CD14-positive monocyte (primary cell): ENCODE measurements around the gene ABCA7. TPM values are rescaled to one million over a fixed set of nuclear protein-coding genes. Genes with fewer than 3 reads are reported as not detected.

Experiments used
- DNase-seq, 3 donors: peaks; one replicate each; pipeline ENCODE4 v3.0.0-alpha.2; 2011 to 2022
- H2AFZ ChIP-seq: 2 replicates; pipeline ENCODE4 v1.6.0; 2012; ENCODE audit warnings: mild to moderate bottlenecking, low read depth, low read length, inconsistent platforms; ENCODE audit not compliant: insufficient read depth, poor library complexity, severe bottlenecking
- H3K27ac ChIP-seq, 2 donors: 1 replicate in 1 of 2; 2 replicates in 1 of 2; pipeline ENCODE4 v1.5.1; 2012 to 2013; ENCODE audit warnings: low read length in 2 of 2, control low read depth in 1 of 2, inconsistent platforms in 1 of 2, low read depth in 1 of 2, mild to moderate bottlenecking in 1 of 2
- H3K27me3 ChIP-seq, 2 donors: one replicate each; pipeline versions ENCODE4 v1.6.0 to v1.6.1; 2011 to 2013; ENCODE audit warnings: low read length in 2 of 2; ENCODE audit not compliant: control insufficient read depth in 2 of 2, insufficient read depth in 2 of 2
- H3K36me3 ChIP-seq, 2 donors: replicated peaks in 1 of 2; 1 replicate in 1 of 2; 2 replicates in 1 of 2; pipeline versions ENCODE4 v1.5.1 to v1.6.1; 2012 to 2013; ENCODE audit warnings: low read length in 2 of 2, control low read depth in 1 of 2, inconsistent platforms in 1 of 2, mild to moderate bottlenecking in 1 of 2; ENCODE audit not compliant: insufficient read depth in 2 of 2, control insufficient read depth in 1 of 2
- H3K4me1 ChIP-seq, 2 donors: 1 replicate in 1 of 2; 2 replicates in 1 of 2; pipeline versions ENCODE4 v1.5.1 to v1.6.1; 2012 to 2013; ENCODE audit warnings: low read length in 2 of 2, control low read depth in 1 of 2, inconsistent platforms in 1 of 2, mild to moderate bottlenecking in 1 of 2, moderate library complexity in 1 of 2; ENCODE audit not compliant: insufficient read depth in 2 of 2, control insufficient read depth in 1 of 2
- H3K4me2 ChIP-seq: replicated peaks from 2 replicates; pipeline ENCODE3; 2012; ENCODE audit warnings: low read length, moderate library complexity, mild to moderate bottlenecking; ENCODE audit not compliant: poor library complexity, severe bottlenecking; ENCODE audit errors: extremely low read depth
- H3K4me3 ChIP-seq, 3 experiments: fragments of 200-600 bp in 1 of 3; sonication (generic) in 1 of 3; replicated peaks in 1 of 3; 1 replicate in 2 of 3; 2 replicates in 1 of 3; pipeline ENCODE4 v1.5.1; 2011 to 2013; ENCODE audit warnings: low read length in 3 of 3, mild to moderate bottlenecking in 3 of 3, control low read depth in 2 of 3, low read depth in 2 of 3, inconsistent platforms in 1 of 3, moderate library complexity in 1 of 3
- H3K79me2 ChIP-seq: 2 replicates; pipeline ENCODE4 v1.6.0; 2012; ENCODE audit warnings: mild to moderate bottlenecking, control low read depth, inconsistent platforms, low read length, moderate library complexity; ENCODE audit not compliant: insufficient read depth
- H3K9ac ChIP-seq: 2 replicates; pipeline ENCODE4 v1.6.0; 2017; ENCODE audit warnings: low read length, mild to moderate bottlenecking; ENCODE audit not compliant: insufficient read depth, poor library complexity, severe bottlenecking
- H3K9me3 ChIP-seq, 2 donors: replicated peaks in 1 of 2; 1 replicate in 1 of 2; 2 replicates in 1 of 2; pipeline versions ENCODE4 v1.5.1 to v1.6.1; 2012 to 2013; ENCODE audit warnings: low read length in 2 of 2, control low read depth in 1 of 2; ENCODE audit not compliant: control insufficient read depth in 1 of 2, insufficient read depth in 1 of 2
- H4K20me1 ChIP-seq: 2 replicates; pipeline ENCODE4 v1.6.0; 2012; ENCODE audit warnings: mild to moderate bottlenecking, low read length, control low read depth, moderate library complexity; ENCODE audit not compliant: insufficient read depth
- H3K27ac Mint-ChIP-seq, 7 donors: one replicate each; pipeline ENCODE4 v1.8.0; 2020; ENCODE audit warnings: mild to moderate bottlenecking in 7 of 7, mixed read lengths in 7 of 7, moderate library complexity in 6 of 7, inconsistent platforms in 2 of 7
- H3K27me3 Mint-ChIP-seq, 3 donors: one replicate each; pipeline ENCODE4 v1.8.0; 2021 to 2022; ENCODE audit warnings: low read depth in 3 of 3, mild to moderate bottlenecking in 3 of 3, mixed read lengths in 3 of 3, moderate library complexity in 3 of 3, inconsistent platforms in 1 of 3
- H3K36me3 Mint-ChIP-seq, 2 donors: one replicate each; pipeline ENCODE4 v1.8.0; 2020; ENCODE audit warnings: mixed read lengths in 2 of 2, inconsistent platforms in 1 of 2, mild to moderate bottlenecking in 1 of 2
- H3K4me1 Mint-ChIP-seq: one replicate; pipeline ENCODE4 v1.8.0; 2020; ENCODE audit warnings: mild to moderate bottlenecking, mixed read lengths
- H3K4me3 Mint-ChIP-seq, 2 donors: one replicate each; pipeline ENCODE4 v1.8.0; 2020; ENCODE audit warnings: mild to moderate bottlenecking in 2 of 2, mixed read lengths in 2 of 2, moderate library complexity in 1 of 2
- H3K9me3 Mint-ChIP-seq, 7 donors: one replicate each; pipeline ENCODE4 v1.8.0; 2020 to 2022; ENCODE audit warnings: mixed read lengths in 7 of 7, mild to moderate bottlenecking in 6 of 7, moderate library complexity in 6 of 7, inconsistent platforms in 2 of 7
- WGBS: methylation state at CpG from one replicate; pipeline ENCODE4 v1.1.5; 2013; ENCODE audit warnings: missing lambda C conversion rate; ENCODE audit not compliant: insufficient coverage; 5-methylcytosine and 5-hydroxymethylcytosine counted together
- intact Hi-C, 2 donors: fragments of 100-400 bp; cut with micrococcal nuclease; formaldehyde crosslinking; loops; one replicate each; pipeline versions ENCODE4 v1.15.0 to v1.15.1; 2023
- polyA plus RNA-seq, 3 donors: library from polyadenylated mRNA; depleted of rRNA in 1 of 3; unstranded in 2 of 3; stranded (reverse) in 1 of 3; fragments of 300-500 nt in 2 of 3; fragments of >200 nt in 1 of 3; fragmentation: Illumina TruSeq in 2 of 3; gene quantifications; 1 replicate in 2 of 3; 2 replicates in 1 of 3; pipeline ENCODE4 v1.2.3, GENCODE V29; 2012 to 2021
- TF ChIP-seq, protein P1 (sequence below): fragments of 200-600 bp; IDR thresholded peaks from one replicate; pipeline ENCODE4 v1.8.0; 2022; ENCODE audit warnings: antibody characterized with exemption, mild to moderate bottlenecking

The ABCA7 gene
- polyA plus RNA-seq, 3 donors: 1.7 to 104 (median 7.8) TPM

DNA sequence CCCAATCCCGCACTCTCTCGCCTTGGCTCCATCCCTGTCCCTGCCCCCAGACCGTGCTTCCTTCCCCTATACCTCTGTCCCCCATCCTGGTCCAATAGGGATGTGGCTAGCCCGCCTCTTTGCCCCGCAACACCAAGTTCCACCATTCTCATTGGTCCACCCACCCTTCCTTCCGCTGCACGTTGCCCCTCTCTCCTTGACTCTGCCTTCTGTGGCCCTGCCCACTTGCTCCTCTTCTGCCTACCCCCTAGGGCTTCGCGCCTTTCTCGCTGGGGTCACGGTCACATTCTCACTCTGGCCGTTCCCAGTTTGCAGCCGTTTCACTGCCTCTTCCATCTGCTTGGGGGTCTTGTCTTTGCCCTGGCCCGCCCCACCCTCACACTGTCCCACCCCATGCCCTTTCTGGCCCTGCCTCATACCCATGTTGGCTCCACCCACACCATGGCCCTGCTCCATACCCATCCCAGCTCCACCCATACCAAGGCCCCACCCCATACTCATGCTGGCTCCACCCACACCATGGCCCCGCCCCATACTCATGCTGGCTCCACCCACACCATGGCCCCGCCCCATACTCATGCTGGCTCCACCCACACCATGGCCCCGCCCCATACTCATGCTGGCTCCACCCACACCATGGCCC is 22.6 kb downstream of the ABCA7 start:
- H3K4me1 ChIP-seq: peaks cover 36 to 43% of the 10 kb centered on the region in 2 donors
- no peak overlapping the region for H3K27ac ChIP-seq
- TF ChIP-seq, protein P1, sequence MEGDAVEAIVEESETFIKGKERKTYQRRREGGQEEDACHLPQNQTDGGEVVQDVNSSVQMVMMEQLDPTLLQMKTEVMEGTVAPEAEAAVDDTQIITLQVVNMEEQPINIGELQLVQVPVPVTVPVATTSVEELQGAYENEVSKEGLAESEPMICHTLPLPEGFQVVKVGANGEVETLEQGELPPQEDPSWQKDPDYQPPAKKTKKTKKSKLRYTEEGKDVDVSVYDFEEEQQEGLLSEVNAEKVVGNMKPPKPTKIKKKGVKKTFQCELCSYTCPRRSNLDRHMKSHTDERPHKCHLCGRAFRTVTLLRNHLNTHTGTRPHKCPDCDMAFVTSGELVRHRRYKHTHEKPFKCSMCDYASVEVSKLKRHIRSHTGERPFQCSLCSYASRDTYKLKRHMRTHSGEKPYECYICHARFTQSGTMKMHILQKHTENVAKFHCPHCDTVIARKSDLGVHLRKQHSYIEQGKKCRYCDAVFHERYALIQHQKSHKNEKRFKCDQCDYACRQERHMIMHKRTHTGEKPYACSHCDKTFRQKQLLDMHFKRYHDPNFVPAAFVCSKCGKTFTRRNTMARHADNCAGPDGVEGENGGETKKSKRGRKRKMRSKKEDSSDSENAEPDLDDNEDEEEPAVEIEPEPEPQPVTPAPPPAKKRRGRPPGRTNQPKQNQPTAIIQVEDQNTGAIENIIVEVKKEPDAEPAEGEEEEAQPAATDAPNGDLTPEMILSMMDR: no peak
- H3K9ac ChIP-seq: no peak overlapping the region
- no peaks in the 10 kb centered on the region for H3K27me3 ChIP-seq
- peaks cover 9 to 19% of the 10 kb centered on the region in 2 donors for H3K36me3 ChIP-seq
- peaks cover 17 to 20% of the 10 kb centered on the region in 2 donors for H3K36me3 Mint-ChIP-seq
- DNase-seq: no peak
- peaks cover 2 to 4% (median 2%) of the 10 kb centered on the region in 3 donors for H3K27me3 Mint-ChIP-seq
- H3K9me3 Mint-ChIP-seq: peaks cover 7 to 16% (median 12%) of the 10 kb centered on the region in 7 donors
- H3K9me3 ChIP-seq: peaks cover 8 to 11% of the 10 kb centered on the region in 2 donors
- H3K4me3 Mint-ChIP-seq: no peak overlapping the region
- H3K4me1 Mint-ChIP-seq: peaks cover 31% of the 10 kb centered on the region
- H3K4me3 ChIP-seq: no peak overlapping the region
- intact Hi-C loops: no loop called here
- 96% methylated on average over 14 of the region's 17 CpGs for WGBS
- H3K79me2 ChIP-seq: peaks cover 13% of the 10 kb centered on the region
- peak overlapping the region in 3 of 7 donors; percentile 80 to 85 (median 83) for H3K27ac Mint-ChIP-seq
- peaks cover 27% of the 10 kb centered on the region for H4K20me1 ChIP-seq
- no peak overlapping the region for H3K4me2 ChIP-seq
- no peak overlapping the region for H2AFZ ChIP-seq

DNA sequence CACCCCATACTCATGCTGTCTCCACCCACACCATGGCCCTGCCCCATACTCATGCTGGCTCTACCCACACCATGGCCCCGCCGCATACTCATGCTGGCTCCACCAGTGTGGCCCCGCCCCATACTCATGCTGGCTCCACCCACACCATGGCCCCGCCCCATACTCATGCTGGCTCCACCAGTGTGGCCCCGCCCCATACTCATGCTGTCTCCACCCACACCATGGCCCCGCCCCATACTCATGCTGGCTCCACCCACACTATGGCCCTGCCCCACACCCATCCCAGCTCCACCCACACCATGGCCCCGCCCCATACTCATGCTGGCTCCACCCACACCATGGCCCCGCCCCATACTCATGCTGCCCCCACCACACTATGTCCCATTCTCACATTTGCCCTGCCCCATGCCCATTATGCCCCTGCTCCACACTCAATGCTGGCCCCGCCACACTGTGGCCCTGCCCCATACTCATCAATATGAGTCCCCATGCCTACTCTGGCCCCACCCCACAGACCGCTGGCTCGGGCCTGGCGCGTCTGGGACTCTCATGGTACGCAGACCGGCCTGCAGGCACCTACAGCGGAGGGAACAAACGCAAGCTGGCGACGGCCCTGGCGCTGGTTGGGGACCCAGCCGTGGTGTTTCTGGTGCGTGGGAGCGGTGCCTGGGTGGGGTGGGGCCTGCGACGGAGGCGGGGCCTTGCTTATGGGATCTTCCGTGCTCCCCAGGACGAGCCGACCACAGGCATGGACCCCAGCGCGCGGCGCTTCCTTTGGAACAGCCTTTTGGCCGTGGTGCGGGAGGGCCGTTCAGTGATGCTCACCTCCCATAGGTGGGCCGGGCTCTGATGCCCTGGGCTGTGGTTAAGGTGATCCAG is 23.4 kb downstream of the ABCA7 start:
- Mint-ChIP-seq H3K27me3 (peaks cover 0 to 2% (median 2%) of the 10 kb centered on the region in 3 donors), H3K36me3 (peaks cover 9 to 13% of the 10 kb centered on the region in 2 donors), H3K27ac (peak overlapping the region in 2 of 7 donors; percentile 70 to 85), H3K9me3 (peaks cover under 1 to 9% (median 5%) of the 10 kb centered on the region in 7 donors), H3K4me3 (no peak overlapping the region), H3K4me1 (peaks cover 31% of the 10 kb centered on the region)
- Histone ChIP-seq H3K27ac (no peak overlapping the region), H3K9ac (no peak overlapping the region), H3K79me2 (peaks cover 21% of the 10 kb centered on the region), H2AFZ (no peak overlapping the region), H3K27me3 (no peaks in the 10 kb centered on the region), H3K36me3 (peaks cover 4 to 11% of the 10 kb centered on the region in 2 donors), H4K20me1 (peaks cover 34% of the 10 kb centered on the region), H3K9me3 (peaks cover under 1 to 6% of the 10 kb centered on the region in 2 donors), H3K4me2 (no peak overlapping the region), H3K4me3 (no peak overlapping the region), H3K4me1 (peaks cover 38 to 48% of the 10 kb centered on the region in 2 donors)
- TF ChIP-seq, protein P1: no peak
- intact Hi-C loops: no loop called here
- DNase-seq: peak; percentile 68 to 90 (median 87)
- 95% methylated on average over 29 of the region's 37 CpGs for WGBS
